ENCODE measurements around the gene MIB2.
A peak's percentile ranks its signal among the peaks of the same experiment; 100 is the strongest.

DNA sequence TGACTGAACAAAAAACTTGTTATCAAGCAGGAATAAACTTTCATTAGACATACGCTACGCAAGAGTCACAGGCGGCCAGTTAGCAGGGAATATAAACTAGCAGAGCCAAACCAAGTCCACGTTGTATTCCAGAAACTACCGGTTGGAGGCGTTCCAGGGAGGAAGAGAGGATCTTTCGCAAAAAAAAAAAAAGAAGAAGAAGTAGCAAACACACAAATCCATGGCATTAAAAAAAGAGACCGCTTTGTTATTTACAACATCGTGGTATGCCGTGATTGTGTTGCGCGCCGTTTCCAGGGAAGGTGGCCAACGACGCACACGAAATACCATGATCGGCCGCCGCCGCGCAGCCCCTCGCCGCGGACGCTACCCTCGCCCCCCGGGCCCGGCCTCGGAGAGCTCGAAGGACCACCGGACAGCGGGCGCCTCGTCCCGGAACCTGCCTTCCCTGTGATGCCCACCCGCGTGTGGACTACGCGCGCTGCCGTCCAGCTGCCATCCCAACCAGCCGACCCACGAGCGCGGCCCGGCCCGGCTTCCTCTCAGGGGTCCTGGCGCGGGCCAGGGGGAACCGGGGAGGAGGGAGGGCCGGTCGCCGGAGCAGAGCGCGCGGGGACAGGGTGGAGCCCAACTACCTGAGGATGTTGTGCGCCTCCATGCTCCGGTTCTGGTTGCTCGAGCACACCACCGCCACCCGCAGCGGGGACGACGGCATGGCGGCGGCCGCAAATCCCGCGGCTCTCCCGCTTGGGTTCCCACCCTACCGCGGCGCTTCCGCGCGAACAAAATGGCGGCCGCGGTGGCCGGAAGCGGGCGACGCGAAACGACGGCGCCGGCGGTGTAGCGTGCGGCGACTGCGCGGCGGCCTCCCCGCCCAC lies 41.2 kb upstream of the MIB2 start:
- TF ChIP-seq, protein P1, sequence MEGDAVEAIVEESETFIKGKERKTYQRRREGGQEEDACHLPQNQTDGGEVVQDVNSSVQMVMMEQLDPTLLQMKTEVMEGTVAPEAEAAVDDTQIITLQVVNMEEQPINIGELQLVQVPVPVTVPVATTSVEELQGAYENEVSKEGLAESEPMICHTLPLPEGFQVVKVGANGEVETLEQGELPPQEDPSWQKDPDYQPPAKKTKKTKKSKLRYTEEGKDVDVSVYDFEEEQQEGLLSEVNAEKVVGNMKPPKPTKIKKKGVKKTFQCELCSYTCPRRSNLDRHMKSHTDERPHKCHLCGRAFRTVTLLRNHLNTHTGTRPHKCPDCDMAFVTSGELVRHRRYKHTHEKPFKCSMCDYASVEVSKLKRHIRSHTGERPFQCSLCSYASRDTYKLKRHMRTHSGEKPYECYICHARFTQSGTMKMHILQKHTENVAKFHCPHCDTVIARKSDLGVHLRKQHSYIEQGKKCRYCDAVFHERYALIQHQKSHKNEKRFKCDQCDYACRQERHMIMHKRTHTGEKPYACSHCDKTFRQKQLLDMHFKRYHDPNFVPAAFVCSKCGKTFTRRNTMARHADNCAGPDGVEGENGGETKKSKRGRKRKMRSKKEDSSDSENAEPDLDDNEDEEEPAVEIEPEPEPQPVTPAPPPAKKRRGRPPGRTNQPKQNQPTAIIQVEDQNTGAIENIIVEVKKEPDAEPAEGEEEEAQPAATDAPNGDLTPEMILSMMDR (IDR thresholded peaks at IDR 0.05), result peak in 3 of 6 experiments; percentile 19 to 38 (median 23)
- no peak for TF ChIP-seq POLR2A (IDR thresholded peaks at IDR 0.05)
